IPS DF 19.7 (cell line): ENCODE results near the gene TEPSIN.
"Not testable (repeated sequence)": the region's sequence is repeated elsewhere in the genome, so short reads cannot be mapped to it uniquely, and the experiment has no call there.

Experiments
- DNase-seq: peaks from one replicate; pipeline ENCODE4 v3.0.0-alpha.2; 2013; ENCODE audit warnings: low read depth, low spot score

Gene TEPSIN

DNA sequence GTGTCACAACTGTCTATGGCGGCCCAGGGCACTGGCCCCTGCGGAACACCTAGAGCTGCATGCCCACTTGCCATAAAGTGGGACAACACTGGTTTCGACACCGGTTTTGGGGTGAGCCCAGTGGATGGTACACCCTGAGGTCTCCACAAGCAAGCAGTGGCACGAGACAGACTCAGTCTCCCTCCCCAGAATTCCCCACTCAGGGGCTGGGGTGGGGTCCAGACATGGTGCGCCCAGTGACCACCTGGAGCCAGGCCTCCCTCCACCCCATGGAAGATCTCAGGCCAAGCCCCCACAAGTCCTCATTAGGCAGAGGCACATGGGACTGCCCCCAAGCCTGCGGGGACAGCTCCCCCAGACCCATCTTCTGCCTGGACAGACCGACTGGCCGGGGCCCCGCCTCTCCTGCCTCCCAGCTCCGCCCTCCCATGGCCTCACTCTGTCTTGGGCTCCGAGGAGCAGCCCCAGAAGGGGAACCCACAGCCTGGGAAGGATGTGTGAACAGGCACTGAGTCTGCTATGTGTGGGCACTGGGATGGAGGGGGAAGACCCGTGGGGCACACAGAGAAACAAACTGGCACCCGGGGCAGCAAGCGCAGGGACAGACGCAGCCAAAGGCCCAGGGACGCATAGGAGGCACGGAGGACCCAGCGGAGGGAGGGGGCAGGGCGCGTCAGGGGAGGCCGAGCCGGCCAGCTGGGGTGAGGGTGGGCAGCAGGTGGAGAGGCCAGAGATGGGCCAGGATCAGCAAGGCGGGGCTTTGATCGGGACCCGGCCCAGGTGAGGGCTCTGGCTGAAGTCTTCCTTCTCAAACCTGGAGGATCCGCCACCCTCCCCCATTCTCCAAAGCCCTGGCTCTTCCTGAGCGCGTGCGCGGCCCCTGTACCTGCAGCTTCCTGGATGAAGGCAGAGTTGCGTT lies 2.8 kb downstream of the TEPSIN start:
- DNase-seq = no peak

DNA sequence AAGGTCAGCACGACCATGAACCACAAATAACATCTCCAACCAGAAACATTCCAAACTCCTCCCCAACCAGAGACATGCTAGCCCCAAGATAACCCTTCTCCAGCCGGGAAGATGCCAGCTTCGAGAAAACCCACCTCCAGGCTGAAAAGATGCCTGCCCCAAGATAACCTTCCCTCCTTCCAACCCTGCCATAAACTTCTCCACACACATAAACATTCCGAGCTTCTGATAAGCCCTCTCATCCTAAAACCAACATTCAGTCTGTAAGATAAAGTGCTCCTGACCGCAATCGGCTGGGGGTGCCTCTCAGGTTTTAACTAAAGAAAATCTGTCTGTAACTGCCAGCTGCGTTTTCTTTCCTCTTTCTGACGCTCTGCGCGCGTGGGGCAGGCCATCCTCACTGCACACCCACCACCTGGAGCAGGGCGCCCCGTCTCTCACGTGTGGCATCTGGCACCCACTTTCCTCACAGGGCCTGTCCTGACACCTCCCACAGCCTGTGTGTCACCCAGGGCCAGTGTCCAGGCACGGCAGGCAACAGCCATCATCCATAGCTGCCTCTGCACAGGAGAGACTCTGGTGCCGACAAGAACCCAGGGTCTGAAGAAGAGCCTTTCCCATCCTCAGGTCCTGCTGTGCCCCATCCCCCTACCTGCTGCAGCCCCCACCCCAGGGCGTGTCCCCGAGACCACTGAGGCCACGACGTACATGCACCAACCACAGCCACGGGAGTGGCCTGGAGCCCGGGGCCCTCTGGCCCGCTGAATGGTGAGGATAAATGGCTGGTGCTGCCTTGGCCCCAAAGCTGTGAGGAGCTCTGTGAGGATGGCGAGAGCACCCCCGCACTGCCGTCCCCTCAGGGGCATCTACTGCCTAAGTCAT lies 3.7 kb downstream of the TEPSIN start:
- no peak for DNase-seq

DNA sequence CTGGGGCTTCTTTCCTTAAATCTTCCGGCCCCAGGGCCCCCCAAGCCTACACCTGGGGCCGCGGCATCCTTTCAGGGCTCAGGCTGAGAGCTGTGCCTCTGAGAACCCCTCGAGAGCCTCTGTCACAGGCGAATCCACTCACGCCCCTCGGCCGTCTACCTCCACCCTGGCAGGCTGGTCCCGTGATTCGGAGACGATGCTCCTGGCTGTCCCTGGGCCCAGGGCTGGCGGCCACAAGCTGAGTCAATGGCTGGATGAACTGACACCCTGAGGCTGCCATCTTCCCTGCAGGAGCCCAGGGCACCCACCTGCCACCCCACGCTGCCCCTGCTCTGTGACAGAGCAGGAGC lies 4.4 kb downstream of the TEPSIN start:
- no peak for DNase-seq

DNA sequence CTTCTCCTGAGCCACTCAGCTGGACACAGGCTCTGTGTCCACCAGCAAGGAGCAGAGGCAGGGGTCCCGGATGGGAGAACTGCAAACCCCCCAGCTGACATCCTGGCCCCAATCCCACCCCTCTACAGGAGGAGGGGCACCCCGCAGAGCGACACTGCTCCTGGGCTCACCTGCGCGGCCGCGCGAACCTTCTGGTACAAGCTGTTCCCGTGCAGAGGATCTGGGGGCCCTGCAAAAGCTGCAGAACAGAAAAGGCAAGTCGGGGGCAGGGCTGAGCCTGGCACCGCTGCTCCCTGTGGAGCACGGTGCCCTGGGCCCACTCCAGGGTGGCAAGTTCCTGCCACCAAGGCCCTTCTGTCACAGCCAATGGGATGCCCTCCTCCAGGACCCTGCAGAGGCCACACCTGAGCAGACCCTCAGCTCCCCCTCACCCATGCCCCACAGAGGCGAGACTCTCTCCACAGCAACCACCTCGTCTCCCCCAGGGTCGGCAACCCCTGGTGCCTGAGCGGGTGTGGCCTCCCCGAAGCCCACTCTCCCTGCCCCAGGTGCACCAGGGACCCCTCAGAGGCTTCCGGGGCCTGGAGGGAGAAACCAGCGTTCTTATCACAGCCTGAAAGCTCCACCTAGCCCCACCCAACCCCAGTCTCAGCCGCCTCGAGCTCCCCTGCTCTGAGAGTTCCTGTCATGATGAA lies 4.9 kb downstream of the TEPSIN start:
- DNase-seq = no peak

DNA sequence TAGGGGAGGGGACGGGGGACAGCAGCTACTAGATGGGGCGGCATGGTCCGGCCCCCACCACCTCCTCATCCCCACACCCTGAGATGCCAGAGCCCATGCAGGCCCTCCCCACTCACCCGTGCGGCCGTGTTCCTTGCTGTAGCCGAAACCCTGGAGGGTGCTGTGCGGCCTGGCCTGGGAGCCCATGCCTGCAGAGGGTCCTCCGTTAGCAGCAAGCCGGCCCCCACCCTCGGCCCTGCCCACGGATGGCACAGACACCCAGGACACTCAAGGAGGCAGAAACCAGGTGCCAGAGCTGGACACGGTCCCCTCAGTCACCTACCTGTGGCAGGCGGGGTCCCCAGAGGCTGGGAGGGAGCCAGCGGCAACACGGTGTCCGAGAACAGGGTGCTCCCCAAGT lies 5.5 kb downstream of the TEPSIN start:
- no peak for DNase-seq

DNA sequence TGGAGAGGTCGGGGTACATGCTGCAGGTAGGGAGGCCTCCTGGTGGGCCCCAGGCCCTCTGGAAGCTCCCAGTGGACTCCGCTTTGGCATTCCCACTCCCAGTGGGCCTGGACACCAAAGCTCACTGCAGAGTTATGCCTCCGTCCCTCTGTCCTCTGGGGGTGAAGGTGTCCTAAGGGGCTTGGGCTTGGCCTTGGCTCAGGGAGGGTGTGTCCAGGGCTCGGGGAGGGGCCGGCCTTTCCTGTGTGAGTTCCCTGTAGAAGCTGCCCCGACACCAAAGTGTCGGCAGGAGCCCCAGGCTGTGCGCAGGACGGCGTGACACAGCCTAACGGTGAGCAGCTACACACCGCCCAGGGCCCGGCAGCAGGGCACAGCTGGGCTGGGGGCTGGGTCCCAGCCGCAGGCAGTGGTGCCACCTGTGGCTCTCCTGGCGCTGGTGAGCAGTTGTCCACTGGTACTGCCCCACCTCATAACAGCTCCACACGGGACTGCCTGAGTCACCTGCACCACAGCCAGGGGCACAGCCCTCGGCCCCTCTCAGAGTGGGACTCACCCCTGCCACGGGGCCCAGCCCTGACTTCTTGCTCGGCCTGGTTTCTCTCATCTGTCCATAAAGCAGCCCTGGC lies 6.1 kb downstream of the TEPSIN start:
- DNase-seq = no peak

DNA sequence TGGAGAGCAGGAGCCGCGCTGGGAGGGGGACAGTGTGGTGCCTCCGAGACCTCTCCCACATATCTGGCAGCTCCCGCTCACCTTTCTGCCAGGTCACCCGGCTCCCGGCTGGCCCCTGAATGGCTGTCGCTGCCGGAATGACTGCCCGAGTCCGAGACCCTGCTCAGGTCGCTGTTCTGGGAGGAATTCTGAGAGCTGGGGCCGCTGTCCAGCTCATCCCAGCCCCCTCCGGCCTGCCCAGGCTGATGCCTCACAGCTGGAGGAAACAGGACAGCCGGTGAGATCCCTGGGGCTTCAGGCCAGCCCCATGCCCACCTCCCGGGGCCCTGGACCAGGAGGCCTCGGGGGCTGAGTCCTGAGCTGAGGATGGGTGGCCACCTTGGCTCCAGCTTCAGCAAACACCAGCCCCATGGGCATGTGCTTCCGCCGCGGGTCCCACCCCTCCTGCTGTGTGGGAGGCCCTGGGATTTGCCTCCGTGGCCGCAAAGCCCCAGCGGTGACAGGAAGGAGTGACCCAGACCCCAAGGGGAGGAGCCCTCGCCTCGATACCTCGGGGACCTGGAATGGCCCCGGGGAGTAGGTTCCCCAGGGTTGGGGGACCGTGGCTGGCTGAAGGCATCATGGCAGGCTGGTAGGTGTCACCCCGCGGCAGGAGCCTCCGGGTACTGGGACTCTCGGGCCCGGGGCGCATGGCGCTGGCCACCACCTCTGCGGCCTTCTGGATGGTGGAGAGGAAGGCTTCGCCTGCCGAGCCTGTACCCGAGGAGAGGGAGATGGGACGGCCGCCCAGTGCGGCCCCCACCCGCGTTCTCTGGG lies 6.9 kb downstream of the TEPSIN start:
- no peak for DNase-seq

DNA sequence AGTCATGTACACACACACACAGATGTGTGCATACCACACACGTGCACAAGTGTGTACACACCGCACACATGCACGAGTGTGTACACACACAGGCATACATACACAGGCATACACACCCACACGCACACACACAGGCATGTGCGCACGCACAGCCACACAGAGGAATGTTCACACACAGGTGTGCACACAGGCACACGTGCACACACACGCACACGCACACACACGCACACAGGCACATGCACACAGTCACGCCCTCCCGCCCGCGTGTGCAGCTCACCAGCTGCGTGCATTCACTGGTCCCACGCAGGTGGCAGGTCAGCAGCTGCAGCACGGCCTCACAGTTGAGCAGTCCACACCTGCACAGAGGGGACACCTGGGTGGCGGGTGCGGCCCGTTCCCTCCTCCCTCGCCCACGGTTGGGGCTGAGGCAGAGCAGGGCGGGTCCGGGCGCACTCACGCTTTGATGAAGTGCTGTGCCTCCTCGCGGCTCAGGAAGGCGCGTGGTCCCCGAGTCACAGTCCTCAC lies 7.7 kb downstream of the TEPSIN start:
- DNase-seq = no peak

DNA sequence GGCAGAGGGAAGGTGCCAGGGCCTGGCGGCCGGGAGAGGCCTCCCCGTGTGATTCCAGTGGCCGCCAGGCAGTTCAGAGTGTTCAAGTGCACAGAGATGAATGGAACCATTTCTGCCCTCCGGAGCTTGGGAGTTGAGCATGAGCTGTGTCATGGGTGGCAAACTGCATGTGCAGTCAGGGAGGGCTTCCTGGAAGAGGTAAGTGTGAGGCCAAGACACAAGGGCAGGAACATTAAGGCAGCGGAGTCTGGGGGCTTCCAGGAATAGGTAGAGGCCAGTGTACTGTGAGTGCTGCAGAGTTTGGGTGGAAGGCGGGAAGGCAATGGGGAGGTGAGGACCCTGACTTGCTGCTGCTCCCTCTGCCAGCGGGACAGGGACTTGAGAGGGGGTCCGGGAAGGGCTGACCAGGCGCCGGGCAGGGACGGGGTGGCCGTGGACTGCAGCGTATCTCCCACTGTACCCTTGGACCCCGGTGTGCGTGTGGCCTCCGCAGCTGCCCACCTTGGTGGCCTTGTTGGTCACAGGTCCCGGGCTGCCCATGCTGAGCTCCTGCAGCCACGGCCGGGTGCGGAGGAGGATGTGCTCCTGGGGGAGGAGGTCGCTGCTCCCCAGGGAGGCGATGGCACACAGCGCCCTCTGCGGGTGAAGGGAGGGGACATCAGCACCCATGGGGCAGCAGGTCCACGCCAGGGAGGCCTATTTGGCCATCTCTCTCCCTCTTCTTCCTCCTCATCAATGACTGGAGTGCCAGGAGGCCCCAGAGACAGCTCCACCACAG lies 8.6 kb downstream of the TEPSIN start:
- DNase-seq = no peak

DNA sequence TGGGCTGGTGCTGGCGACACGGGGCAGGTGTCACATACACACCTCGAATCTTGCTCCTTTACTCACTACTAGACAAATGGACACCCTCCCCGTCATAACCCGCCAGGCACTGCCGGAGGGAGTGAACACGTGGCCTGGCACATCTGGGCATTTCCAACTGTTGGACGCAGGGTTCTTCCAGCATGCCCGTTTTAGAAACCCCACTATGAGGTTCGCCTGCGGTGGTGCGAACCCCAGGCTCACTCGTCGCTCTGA lies 9.3 kb downstream of the TEPSIN start:
- DNase-seq = no peak

DNA sequence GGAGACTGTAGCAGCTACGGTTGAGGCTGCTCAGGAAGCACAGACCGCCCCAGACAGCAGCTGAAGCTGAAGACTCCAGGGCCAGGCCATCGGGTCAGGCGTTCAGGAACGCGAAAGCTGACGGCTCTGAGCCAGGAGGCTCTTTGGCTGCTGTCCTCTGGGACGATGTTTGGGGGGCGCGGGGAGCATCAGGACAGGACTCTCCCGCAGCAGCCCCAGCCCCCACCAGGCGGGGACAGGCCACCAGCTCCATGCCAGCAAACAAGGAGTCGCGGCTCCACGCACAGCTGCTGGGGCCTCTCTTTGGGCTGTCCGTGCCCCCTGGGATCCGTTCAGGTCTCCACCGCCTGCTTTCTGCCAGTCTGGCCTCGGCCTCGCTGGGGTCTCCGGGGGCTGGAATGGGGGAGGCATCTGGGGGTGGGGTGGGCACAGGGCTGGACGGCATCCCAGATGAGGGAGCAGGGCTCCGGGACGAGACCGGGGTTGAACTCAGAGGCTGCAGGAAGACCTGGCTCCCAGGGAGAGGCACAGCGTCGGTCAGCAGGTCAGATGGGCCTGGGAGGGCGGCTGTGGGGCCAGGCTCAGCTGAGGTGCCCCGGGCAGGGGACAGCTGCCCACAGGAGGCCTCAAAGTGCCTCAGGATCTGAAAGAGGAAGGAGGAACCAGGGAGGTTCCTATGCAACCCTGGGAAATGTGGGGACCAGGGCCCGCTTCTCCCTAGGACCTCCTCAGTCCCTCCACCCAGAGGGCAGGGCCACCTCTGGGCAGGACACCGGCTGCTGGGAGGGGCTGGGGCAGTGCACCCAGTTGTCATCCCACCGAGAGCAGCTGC lies 9.8 kb downstream of the TEPSIN start:
- DNase-seq = no peak

DNA sequence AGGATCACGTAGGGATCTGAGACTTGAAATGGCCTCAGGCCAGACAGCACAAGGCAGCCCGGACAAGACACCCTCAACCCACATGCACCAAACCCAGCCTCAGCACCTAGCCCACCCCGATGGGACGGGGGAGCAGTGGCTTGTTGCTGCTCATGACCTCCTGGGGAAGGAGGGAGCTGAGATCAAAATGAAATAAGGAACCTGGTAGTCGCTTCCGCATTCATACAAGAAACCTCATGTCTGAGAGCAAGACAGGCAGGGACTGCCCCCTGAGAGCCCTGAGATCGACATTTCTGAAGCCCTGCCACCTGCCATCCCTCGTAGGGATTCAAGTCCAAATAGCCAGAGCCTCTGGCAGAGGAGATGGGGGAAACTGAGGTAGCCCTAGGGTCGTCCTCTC lies 10.4 kb downstream of the TEPSIN start:
- DNase-seq = no peak

DNA sequence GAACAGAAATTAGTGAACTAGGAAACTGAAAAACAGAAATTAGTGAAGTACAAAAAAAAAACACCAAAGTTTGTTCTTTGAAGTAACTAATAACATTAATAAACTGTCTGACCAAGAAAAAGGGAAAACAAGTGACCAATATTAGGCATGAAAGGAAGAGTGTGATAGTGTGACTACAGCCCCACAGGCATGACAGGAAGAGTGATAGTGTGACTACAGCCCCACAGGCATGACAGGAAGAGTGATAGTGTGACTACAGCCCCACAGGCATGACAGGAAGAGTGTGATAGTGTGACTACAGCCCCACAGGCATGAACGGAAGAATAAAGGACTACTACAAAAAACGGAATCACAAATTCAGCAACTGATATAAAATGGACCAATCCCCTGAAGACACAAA lies 11.2 kb downstream of the TEPSIN start:
- not testable (repeated sequence) for DNase-seq

DNA sequence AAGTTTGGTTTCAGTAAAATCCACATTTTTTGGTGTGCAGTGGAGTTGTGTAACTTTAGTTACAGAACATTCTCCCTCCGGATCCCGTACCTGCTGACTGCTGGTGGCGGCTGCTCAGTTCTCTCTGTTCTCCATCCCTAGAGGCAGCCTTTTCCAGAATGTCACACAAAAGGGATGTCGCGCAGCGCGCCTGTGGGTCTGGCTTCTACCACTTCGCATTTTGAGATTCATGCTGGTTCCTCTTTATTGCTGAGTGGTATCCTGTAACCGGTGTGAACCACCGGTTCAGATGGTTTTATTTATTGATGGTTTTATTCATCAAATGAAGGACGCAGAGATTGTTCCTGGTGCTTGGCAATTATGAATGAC lies 15.1 kb downstream of the TEPSIN start:
- DNase-seq = no peak

DNA sequence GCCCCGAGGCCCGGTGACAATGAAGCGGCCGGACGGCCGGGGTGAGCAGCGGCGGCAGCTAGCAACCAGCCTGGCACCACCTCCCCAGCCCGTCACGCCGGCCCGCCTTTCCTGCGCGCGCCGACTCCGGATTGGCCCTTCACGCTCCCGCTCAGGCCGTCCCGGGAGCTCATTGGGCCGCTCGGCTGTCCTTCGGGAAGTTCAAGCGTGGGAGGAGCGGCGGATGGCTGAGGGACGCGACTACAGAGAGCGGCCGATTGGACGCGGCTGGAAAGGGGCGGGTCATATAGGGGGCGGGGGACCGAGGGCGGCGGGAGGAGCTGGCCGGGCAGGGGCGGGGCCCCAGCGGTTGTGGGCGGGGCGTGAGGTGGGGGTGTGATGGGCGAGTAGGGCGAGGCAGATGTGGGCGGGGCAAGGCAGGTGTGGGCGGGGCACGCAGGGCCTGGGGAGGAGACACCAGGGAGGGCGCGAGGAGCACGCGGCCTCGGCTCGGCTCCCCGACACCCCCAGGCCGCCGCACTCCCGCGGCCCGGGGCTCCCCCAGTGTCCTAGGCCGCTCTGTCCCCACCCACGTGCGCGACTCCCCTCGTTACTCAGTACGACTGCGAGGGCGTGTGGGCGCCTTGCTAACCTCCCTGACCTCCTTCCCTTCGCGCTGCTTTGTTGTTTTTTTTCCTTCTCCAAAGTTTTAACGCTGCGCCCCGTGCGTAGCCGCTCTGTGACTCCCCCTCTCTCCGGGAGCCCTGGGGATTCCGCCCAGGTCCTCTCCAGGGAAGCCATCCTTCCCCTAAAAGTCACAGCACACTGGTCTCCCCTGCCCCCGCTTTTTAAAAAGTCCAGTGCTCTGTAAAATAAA lies 15.7 kb downstream of the TEPSIN start, which contains the start of gene CEP131:
TSS of gene CEP131 (minus strand) at position 60 of the 856 bp plus-strand sequence. CDS start 2,909 bp downstream, outside the sequence.
- DNase-seq = peak; percentile 83

DNA sequence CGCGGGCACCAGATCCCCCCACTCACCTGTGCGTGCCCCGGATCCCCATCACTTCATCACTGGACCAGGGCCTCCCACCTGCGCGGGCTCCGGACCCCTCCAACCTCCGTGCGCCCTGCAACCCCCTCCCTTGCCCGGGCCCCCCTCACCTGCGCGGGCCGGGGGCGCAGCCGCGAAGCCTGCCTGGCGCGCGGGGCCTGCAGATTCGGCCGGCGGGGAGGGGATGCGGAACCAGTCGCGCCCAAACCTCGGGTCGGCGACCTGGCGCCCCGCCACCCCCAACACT lies 16.3 kb downstream of the TEPSIN start:
- DNase-seq = no peak

DNA sequence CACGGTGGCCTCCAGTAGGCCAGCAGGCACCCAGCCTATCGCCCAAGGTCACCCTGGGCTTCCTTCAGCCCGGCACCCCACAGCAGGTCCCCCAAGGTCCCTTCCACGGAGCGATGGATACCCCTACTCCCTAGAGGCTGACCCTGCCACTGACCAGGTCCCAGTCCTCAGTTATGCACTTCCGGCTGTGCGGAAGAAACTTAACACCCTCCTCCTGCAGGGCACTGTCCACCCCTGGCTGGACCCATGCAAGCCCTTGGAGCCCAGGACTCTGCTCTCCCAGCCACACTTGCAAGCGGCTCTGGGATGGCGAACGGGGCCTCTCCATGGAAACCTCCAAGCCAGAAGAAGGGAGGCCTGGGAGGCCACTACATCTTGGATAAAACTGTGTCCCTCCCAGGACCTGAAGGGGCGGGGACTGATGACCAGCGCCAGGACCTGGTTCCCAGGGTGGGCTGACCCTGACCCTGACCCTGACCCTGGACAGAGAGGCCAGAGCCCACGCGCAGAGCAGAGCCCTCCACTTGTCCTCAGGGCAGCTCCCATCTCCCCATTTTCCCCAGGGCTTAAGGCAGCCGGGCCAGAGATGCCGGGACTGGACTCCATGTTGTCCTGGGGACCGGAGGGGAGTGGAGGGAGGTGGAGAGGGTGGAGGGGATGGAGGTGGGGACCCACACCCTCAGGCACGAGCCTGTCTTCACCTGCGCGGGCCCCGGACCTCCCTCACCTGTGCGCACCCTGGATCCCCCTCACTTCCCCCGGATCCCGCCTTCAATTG lies 16.8 kb downstream of the TEPSIN start:
- DNase-seq = no peak
